Activated T-cell treated with anti-CD3 and anti-CD28 coated beads, Interleukin-2, amount 50 U/mL, for 24 hours (primary cell): Measurements from ENCODE around the gene FRMPD4.

ENCODE experiments used
- DNase-seq: peaks from one replicate; pipeline ENCODE4 v3.0.0-alpha.2; 2020
- H3K27ac Mint-ChIP-seq: 2 replicates; pipeline ENCODE4 v1.8.0; 2020; ENCODE audit warnings: mild to moderate bottlenecking, mixed read lengths
- H3K27me3 Mint-ChIP-seq: 2 replicates; pipeline ENCODE4 v1.8.0; 2020; ENCODE audit warnings: mixed read lengths
- H3K36me3 Mint-ChIP-seq: 2 replicates; pipeline ENCODE4 v1.8.0; 2020; ENCODE audit warnings: low read depth, mixed read lengths
- H3K4me1 Mint-ChIP-seq: 2 replicates; pipeline ENCODE4 v1.8.0; 2020; ENCODE audit warnings: low read depth, mixed read lengths
- H3K4me3 Mint-ChIP-seq: 2 replicates; pipeline ENCODE4 v1.8.0; 2020; ENCODE audit warnings: mild to moderate bottlenecking, moderate library complexity, mixed read lengths
- H3K9me3 Mint-ChIP-seq: 2 replicates; pipeline ENCODE4 v1.8.0; 2020; ENCODE audit warnings: mixed read lengths

Gene FRMPD4

DNA sequence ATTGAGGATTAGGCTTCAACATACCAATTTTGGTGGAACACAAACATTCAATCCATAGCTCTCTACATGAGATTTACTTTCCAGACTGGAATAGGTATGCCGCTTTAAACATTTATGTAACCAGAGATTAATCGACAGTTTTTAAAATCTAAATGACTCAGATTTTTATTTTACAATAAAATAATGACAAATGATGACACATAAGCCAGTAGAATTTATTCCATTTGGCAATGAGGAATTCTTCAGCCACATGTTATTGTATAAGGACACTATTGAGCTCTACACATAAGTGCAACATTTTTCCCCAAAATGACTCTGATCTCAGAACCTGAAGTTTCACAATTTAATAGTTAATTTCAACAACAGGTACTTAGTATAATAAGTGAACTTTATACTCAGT, 425.9 kb downstream of the FRMPD4 start:
- DNase-seq, result no peak
- Mint-ChIP-seq H3K27ac (no peak overlapping the region), H3K4me1 (no peaks in the 10 kb centered on the region), H3K36me3 (no peaks in the 10 kb centered on the region), H3K9me3 (no peaks in the 10 kb centered on the region), H3K4me3 (no peak overlapping the region), H3K27me3 (peaks cover 12% of the 10 kb centered on the region)

DNA sequence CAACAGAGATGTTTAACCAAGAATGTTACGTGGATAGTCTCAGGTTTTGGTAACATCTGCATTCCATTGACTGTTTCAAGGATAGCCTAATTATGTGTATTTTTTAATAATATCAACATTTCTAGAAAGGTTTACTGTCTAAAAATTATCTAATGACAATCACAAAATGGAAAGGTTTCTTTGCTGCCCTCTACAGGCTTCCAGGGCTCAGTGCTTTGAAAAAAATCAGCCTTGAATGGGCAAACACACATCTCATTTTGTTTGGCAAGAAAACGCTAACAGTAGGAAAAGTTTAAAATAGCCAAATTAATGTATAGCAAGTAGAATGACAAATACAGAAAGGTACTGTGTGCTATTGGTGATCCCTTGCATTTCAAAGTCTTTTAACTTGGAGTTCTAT, 429.6 kb downstream of the FRMPD4 start:
- H3K9me3 Mint-ChIP-seq, result no peaks in the 10 kb centered on the region
- H3K4me1 Mint-ChIP-seq, result no peaks in the 10 kb centered on the region
- peaks cover 14% of the 10 kb centered on the region for H3K27me3 Mint-ChIP-seq
- no peaks in the 10 kb centered on the region for H3K36me3 Mint-ChIP-seq
- H3K4me3 Mint-ChIP-seq, result no peak overlapping the region
- no peak overlapping the region for H3K27ac Mint-ChIP-seq
- DNase-seq, result no peak

DNA sequence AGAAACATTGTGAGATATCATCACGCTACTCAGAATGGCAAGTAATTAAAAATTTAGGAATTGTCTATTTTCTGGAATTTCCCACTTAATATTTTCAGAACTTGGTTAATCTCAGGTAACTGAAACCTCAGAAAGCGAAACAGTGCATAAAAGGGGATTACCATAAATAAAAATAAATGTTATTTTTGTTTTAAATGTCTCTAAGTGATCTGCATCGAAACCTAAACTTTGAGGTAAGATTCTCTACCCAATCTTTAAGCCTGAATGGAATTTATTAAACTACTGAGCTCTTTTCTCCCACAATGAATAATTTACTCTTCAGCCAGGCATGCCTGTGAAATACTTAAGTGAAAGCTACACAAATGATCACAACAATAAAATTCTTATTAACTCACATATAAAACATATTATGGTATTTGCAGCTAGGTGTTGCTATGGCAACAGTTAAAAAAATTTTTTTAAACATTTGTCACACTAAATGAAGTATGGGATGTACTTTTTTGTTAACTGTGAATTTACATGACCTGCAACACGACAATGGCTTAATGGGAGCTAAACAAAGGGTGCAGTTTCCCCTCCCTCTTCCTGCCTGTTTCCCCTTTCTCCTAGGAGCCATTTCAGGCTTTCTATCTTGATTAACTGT, 432.7 kb downstream of the FRMPD4 start:
- Mint-ChIP-seq H3K4me3 (no peak overlapping the region), H3K27ac (no peak overlapping the region), H3K27me3 (peaks cover 27% of the 10 kb centered on the region), H3K4me1 (no peaks in the 10 kb centered on the region), H3K9me3 (no peaks in the 10 kb centered on the region), H3K36me3 (no peaks in the 10 kb centered on the region)
- no peak for DNase-seq

DNA sequence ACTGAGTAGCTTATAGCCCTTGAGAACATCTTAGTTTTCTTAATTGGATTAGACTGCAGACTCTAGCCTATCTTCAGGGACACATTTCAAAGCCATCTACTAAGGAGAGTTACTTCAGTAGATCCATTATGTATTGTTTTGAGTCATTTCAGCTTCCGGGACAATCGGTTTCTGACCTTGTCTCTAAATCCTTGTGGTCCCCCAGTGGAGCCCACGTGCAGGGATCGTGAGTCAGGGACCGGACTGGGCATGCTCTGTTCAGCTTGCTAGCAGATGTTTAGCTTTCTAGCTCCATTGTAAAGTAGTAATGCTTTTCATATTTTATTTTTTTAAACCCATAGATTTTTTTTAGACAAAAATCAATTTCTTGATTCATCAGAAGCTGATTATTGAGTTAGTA, 441.0 kb downstream of the FRMPD4 start:
- H3K9me3 Mint-ChIP-seq, result no peaks in the 10 kb centered on the region
- DNase-seq, result no peak
- H3K36me3 Mint-ChIP-seq, result no peaks in the 10 kb centered on the region
- H3K27ac Mint-ChIP-seq, result no peak overlapping the region
- H3K4me3 Mint-ChIP-seq, result no peak overlapping the region
- no peaks in the 10 kb centered on the region for H3K4me1 Mint-ChIP-seq
- H3K27me3 Mint-ChIP-seq, result peaks cover 30% of the 10 kb centered on the region

DNA sequence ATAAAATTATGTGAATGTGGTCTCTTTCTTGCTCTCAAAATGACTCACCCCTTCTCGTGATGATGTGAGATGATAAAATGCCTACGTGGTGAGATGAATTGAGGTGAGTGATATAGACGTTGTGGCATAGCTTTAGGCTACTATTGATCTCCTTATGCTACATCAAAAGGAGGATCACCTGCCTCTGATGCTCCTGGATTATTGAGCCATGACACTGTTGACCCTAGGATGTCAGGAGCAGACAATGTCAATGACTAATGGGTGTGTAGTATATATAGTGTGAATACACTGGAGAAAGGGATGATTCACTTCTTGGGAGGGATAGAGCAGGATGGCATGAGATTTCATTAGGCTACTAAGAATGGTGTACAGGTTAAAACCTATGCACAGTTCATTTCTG, 442.3 kb downstream of the FRMPD4 start:
- DNase-seq, result no peak
- H3K9me3 Mint-ChIP-seq, result no peaks in the 10 kb centered on the region
- no peaks in the 10 kb centered on the region for H3K36me3 Mint-ChIP-seq
- H3K4me3 Mint-ChIP-seq, result no peak overlapping the region
- H3K27me3 Mint-ChIP-seq, result peaks cover 27% of the 10 kb centered on the region
- no peak overlapping the region for H3K27ac Mint-ChIP-seq
- H3K4me1 Mint-ChIP-seq, result no peaks in the 10 kb centered on the region

DNA sequence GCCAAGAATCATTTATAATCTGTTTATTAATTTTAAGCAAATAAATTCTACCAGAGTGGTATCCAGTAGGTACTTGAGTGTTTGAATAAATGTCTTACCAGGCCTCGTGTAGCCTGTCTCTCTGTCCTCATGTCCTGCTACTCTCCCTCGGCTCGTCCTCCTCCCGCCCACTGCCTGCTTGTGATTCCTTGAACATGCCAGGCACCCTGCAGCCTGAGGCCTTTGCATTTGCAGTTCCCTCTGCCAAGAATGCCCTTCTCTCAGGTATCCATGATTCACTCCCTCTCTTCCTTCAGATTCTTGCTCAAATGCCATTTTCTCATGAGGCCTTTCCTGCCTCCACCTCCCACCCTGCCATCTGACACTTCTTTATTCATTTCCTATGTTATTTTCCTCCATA, 443.3 kb downstream of the FRMPD4 start:
- DNase-seq, result no peak
- no peaks in the 10 kb centered on the region for H3K9me3 Mint-ChIP-seq
- peaks cover 24% of the 10 kb centered on the region for H3K27me3 Mint-ChIP-seq
- no peaks in the 10 kb centered on the region for H3K36me3 Mint-ChIP-seq
- H3K4me1 Mint-ChIP-seq, result no peaks in the 10 kb centered on the region
- no peak overlapping the region for H3K27ac Mint-ChIP-seq
- H3K4me3 Mint-ChIP-seq, result no peak overlapping the region

DNA sequence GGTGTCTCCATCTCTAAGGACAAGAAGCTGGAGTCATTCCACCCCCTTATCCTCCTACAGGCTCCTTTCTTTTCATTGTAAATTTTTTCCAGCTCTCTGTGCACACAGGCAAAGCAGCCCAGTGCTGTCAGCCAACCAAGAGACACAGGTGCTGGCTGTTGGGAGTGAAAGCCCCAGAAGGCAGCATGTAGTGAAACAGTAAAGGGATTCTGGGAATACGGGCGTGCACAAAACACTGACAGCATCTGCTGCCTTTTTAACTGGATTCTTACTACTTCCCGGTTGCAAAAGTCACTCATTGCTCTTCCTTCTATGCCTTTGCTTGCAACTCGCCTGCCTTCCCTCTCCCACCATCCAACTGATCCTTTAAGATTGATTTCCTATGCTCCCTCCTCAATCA, 444.4 kb downstream of the FRMPD4 start:
- no peak overlapping the region for H3K4me3 Mint-ChIP-seq
- H3K36me3 Mint-ChIP-seq, result no peaks in the 10 kb centered on the region
- H3K4me1 Mint-ChIP-seq, result no peaks in the 10 kb centered on the region
- no peak for DNase-seq
- H3K27me3 Mint-ChIP-seq, result peaks cover 29% of the 10 kb centered on the region
- H3K27ac Mint-ChIP-seq, result no peak overlapping the region
- H3K9me3 Mint-ChIP-seq, result no peaks in the 10 kb centered on the region

DNA sequence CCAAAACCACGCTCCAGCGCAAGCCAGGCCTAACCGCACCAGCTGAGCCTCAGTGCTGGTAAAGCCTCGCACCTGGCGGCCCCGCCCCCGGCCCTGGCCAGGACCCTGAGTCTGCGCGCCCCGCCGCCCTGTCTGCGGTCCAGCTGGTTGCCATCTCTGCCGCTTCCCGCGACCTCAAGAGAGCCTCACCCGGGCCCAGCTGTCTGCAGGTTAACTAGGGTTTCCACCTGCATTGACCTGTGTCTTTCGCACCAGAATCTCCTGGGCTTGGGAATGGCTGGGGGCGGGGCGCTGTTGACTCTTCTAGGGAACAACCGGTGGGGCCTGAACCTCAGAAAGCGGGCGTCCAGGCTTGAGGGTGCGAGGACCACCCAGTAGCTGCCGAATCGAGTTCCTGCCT, 445.3 kb downstream of the FRMPD4 start:
- Mint-ChIP-seq H3K36me3 (no peaks in the 10 kb centered on the region), H3K27me3 (peaks cover 31% of the 10 kb centered on the region), H3K27ac (no peak overlapping the region), H3K4me3 (no peak overlapping the region), H3K9me3 (no peaks in the 10 kb centered on the region), H3K4me1 (no peaks in the 10 kb centered on the region)
- no peak for DNase-seq

DNA sequence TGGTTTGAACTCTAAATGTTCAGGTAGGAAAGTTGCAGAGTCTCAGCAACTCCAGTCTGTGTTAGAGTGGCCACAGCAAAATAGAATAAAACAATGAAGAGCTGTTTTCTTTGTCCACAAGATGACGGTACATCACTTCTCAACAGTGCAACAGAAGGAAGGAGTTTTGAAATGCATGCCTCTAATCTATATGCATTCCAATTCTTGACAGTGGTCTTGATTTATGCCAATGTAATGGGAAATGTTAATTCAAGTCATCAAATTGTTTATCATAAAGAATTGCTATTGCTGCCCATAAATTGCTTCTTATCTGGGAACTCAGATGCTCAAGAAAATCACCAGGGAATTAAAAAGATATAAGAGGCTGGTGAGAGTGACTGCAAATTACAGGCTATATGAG, 457.4 kb downstream of the FRMPD4 start:
- peaks cover 21% of the 10 kb centered on the region for H3K27me3 Mint-ChIP-seq
- no peaks in the 10 kb centered on the region for H3K9me3 Mint-ChIP-seq
- H3K36me3 Mint-ChIP-seq, result no peaks in the 10 kb centered on the region
- DNase-seq, result no peak
- no peaks in the 10 kb centered on the region for H3K4me1 Mint-ChIP-seq
- H3K27ac Mint-ChIP-seq, result no peak overlapping the region
- H3K4me3 Mint-ChIP-seq, result no peak overlapping the region

DNA sequence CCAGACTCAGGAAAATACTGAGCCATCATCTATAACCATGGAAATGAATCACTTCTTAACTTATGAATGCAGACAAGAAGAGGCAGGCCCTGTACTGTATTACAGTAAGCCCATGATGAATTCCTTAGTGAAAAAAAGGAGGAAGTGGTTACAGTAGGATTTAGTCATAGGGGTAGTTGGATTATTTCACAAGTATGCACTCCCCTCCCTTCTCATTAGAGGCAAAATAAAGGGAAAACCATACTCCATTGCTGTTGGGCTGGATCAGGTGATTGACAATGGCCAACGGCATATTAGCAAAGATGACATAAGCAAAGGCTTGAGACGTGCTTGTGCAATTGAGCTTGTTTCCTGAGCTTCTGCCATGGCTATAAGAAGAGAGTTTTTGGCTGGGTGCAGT, 471.8 kb downstream of the FRMPD4 start:
- Mint-ChIP-seq H3K36me3 (no peaks in the 10 kb centered on the region), H3K27ac (no peak overlapping the region), H3K4me1 (no peaks in the 10 kb centered on the region), H3K9me3 (no peaks in the 10 kb centered on the region), H3K27me3 (peaks cover 25% of the 10 kb centered on the region), H3K4me3 (no peak overlapping the region)
- DNase-seq, result no peak

DNA sequence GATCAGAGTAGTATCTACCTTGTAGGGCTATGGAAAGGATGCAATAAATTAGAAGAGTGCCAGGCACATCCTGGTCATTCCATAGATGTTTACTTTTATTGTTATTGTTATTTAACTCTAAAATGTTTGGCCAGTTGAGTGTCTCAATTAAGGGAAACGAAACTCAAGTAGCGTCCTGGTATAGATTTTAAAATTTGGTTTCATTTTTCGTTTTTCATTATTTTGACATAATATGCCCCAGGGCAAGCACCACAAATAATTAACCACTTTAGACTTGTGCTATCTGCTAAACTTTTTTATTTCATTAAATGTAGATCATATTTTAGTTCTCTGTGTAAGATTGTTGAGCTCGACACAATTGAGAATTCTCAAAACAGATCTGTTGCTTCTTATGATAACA, 473.2 kb downstream of the FRMPD4 start:
- DNase-seq, result no peak
- Mint-ChIP-seq H3K4me3 (no peak overlapping the region), H3K9me3 (no peaks in the 10 kb centered on the region), H3K4me1 (no peaks in the 10 kb centered on the region), H3K27ac (no peak overlapping the region), H3K36me3 (no peaks in the 10 kb centered on the region), H3K27me3 (peaks cover 29% of the 10 kb centered on the region)

DNA sequence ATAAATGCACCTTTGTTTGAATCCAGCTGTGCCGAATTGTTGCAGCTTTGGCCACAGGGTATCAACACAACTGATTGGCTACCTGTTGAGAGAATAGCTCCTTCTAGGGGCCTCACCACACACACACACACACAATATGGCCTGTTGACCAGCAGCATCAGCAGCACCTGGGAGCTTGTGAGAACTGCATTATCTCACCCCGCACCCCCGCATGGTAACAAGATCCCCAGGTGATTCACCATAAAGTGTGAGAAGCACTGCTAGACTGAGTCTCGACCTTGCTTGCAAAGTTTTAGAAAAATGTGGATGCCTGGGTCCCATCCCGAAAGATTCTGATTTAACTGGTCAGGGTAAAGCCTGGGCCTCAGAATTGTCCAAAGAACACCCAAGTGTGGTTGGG, 476.0 kb downstream of the FRMPD4 start:
- Mint-ChIP-seq H3K36me3 (no peaks in the 10 kb centered on the region), H3K9me3 (no peaks in the 10 kb centered on the region), H3K27me3 (peaks cover 35% of the 10 kb centered on the region), H3K4me1 (no peaks in the 10 kb centered on the region), H3K27ac (no peak overlapping the region), H3K4me3 (no peak overlapping the region)
- DNase-seq, result no peak

DNA sequence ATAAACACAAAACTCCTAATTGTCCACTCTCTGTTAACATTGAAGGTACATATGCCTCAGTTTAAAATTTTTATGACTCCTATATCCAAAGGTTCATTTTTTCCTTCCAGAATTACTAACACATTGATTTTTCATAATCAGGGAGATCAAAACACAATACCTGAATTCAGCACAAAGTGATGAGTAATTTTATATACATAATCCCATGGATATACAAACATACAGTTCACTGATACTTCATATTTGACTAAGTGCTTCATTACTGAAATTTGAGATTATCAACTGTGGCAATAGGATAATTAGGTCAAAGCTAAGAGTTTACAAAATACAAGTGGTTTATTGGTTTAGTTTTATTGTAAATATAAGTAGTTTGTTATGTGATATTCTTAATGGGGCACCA, 476.8 kb downstream of the FRMPD4 start:
- Mint-ChIP-seq H3K4me3 (no peak overlapping the region), H3K36me3 (no peaks in the 10 kb centered on the region), H3K27ac (no peak overlapping the region), H3K9me3 (no peaks in the 10 kb centered on the region), H3K27me3 (peaks cover 41% of the 10 kb centered on the region), H3K4me1 (no peaks in the 10 kb centered on the region)
- no peak for DNase-seq

DNA sequence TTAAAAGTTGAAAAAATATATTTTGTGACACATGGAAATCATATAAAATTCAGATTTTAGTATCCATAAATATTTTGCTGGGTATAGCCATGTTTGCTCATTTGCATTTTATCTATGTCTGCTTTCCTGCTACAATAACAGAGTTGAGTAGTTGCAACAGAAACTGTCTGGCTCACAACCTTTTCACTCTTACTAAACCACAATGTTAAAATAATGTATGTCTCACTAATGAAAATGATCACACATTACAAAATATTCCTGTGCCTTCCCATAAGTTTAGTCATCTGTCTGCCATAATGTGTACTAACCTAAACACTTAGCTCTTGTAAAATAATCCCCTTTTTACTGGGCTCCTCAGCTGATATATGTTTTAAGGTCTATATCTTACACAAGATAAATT, 479.0 kb downstream of the FRMPD4 start:
- Mint-ChIP-seq H3K27ac (no peak overlapping the region), H3K9me3 (peaks cover 4% of the 10 kb centered on the region), H3K4me3 (no peak overlapping the region), H3K27me3 (peaks cover 39% of the 10 kb centered on the region), H3K36me3 (no peaks in the 10 kb centered on the region), H3K4me1 (no peaks in the 10 kb centered on the region)
- DNase-seq, result no peak

DNA sequence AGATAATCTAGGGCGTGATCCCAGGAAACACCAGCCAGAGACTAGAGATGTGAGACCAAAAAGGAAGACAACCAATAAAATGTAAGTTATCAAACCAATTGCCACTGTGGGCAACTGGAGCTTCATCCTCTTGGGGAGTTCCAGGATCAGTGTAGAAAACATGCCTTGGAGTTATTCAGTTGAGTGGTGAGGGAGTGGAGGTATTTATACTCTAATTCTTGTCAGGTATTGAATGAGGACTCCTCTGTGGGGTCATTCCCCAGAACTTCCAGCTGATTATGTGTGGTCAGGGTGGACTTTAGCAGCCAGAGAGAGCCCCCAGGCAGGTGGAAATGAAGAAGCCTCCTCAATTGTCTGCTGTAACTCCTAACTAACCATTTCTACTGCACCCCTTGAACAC, 509.0 kb downstream of the FRMPD4 start:
- Mint-ChIP-seq H3K4me1 (no peaks in the 10 kb centered on the region), H3K27ac (no peak overlapping the region), H3K9me3 (peaks cover 2% of the 10 kb centered on the region), H3K4me3 (no peak overlapping the region), H3K27me3 (peaks cover 44% of the 10 kb centered on the region), H3K36me3 (no peaks in the 10 kb centered on the region)
- DNase-seq, result no peak

DNA sequence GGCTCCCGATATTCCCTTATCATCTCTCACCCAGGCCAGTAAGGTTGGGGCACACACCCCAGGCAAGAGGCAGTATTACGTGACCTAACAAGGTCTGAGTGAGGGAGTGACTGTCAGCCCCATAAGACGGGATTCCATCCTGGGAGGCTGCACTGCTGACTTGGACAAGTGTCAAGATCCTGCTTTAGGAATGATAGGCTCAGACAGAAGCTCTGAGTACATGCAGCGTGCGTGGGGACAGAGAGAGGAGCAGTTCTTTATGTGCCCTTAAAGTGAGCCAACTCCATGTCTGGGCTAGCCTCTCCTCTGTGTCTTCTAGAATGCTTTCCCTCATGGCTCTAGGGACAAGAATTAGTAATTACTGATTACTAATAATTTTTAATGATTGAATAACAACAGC, 510.7 kb downstream of the FRMPD4 start:
- no peak for DNase-seq
- no peaks in the 10 kb centered on the region for H3K36me3 Mint-ChIP-seq
- H3K9me3 Mint-ChIP-seq, result peaks cover 2% of the 10 kb centered on the region
- no peak overlapping the region for H3K27ac Mint-ChIP-seq
- no peaks in the 10 kb centered on the region for H3K4me1 Mint-ChIP-seq
- H3K4me3 Mint-ChIP-seq, result no peak overlapping the region
- peaks cover 50% of the 10 kb centered on the region for H3K27me3 Mint-ChIP-seq
